Colonic mucosa (tissue), 4 donors: Measurements from ENCODE around the gene RBMS2. TPM values are rescaled to one million over a fixed set of nuclear protein-coding genes. Genes with fewer than 3 reads are reported as not detected.

Experiments used
- DNase-seq: peaks from one replicate; pipeline ENCODE4 v3.0.0-alpha.2; 2020
- H3K27ac ChIP-seq: fragments of 200-600 bp; one replicate; pipeline ENCODE4 v1.8.0; 2021
- H3K27me3 ChIP-seq: fragments of 200-600 bp; one replicate; pipeline ENCODE4 v1.8.0; 2021
- H3K36me3 ChIP-seq: fragments of 200-600 bp; one replicate; pipeline ENCODE4 v1.8.0; 2021
- H3K4me1 ChIP-seq: fragments of 200-600 bp; one replicate; pipeline ENCODE4 v1.8.0; 2021; ENCODE audit warnings: mild to moderate bottlenecking
- H3K4me3 ChIP-seq: fragments of 200-600 bp; one replicate; pipeline ENCODE4 v1.8.0; 2021
- H3K9ac ChIP-seq, 2 donors: one replicate each; pipeline ENCODE4 v1.7.0; 2013; ENCODE audit warnings: control low read depth in 2 of 2, low read depth in 2 of 2, low read length in 2 of 2
- H3K9me3 ChIP-seq: fragments of 200-600 bp; one replicate; pipeline ENCODE4 v1.8.0; 2021
- intact Hi-C: fragments of 100-400 bp; cut with DNase I; formaldehyde crosslinking; loops from one replicate; pipeline ENCODE4 v1.14.1; 2022
- total RNA-seq, 2 donors: library from RNA; stranded (reverse); fragmentation: NEBNext Ultra II Directional in 1 of 2; extraction: Animal tissue kit (Norgen Biotek cat#: 25700) in 1 of 2; gene quantifications; one replicate each; pipeline ENCODE4 v1.2.1, GENCODE V29; 2021
- TF ChIP-seq, protein P1 (sequence below): fragments of 200-600 bp; IDR thresholded peaks from one replicate; pipeline ENCODE4 v1.8.0; 2022; ENCODE audit warnings: antibody characterized with exemption, mild to moderate bottlenecking
- donor health status: healthy.
- donor health status: DM: no; HTN: no; CAD: no.
- donor health status: DM: no; HTN: no; CAD: no.

Gene RBMS2
- total RNA-seq, 2 donors from 2014 or later: 16.8 to 42.7 TPM

- Histone ChIP-seq H3K9ac (no peak overlapping the region), H3K9me3 (no peaks in the 10 kb centered on the region), H3K36me3 (peaks cover 60% of the 10 kb centered on the region), H3K27ac (no peak overlapping the region), H3K4me1 (no peaks in the 10 kb centered on the region), H3K27me3 (no peaks in the 10 kb centered on the region), H3K4me3 (no peak overlapping the region)
- intact Hi-C loops: no loop called here
- TF ChIP-seq, protein P1, sequence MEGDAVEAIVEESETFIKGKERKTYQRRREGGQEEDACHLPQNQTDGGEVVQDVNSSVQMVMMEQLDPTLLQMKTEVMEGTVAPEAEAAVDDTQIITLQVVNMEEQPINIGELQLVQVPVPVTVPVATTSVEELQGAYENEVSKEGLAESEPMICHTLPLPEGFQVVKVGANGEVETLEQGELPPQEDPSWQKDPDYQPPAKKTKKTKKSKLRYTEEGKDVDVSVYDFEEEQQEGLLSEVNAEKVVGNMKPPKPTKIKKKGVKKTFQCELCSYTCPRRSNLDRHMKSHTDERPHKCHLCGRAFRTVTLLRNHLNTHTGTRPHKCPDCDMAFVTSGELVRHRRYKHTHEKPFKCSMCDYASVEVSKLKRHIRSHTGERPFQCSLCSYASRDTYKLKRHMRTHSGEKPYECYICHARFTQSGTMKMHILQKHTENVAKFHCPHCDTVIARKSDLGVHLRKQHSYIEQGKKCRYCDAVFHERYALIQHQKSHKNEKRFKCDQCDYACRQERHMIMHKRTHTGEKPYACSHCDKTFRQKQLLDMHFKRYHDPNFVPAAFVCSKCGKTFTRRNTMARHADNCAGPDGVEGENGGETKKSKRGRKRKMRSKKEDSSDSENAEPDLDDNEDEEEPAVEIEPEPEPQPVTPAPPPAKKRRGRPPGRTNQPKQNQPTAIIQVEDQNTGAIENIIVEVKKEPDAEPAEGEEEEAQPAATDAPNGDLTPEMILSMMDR: no peak
- DNase-seq: no peak
These were observed 93.0 kb downstream of the RBMS2 start for GRCh38 chr12:56614627-56615026.

DNA sequence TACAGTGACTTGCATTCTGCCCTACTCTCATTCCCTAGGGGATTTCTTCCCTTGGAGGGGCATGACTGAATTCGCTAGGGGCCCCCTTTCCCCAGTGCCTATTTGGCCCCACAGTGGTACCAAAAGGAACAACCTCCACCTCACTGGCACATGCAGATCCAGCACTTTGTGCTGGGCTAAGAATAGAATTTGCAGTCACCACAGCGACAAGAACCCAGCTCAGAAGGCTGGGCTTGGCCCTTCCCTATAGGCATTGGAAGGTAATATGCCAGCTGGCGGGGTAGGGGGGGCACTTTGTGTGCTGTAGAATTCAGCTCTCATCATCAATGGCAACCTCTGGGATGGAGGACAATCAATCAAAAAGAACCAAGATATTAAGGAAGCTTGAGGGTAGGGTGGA lies 94.6 kb downstream of the RBMS2 start:
- no peaks in the 10 kb centered on the region for H3K4me1 ChIP-seq
- H3K27ac ChIP-seq: no peak overlapping the region
- TF ChIP-seq, protein P1: no peak
- H3K36me3 ChIP-seq: peaks cover 46% of the 10 kb centered on the region
- DNase-seq: no peak
- H3K9me3 ChIP-seq: no peaks in the 10 kb centered on the region
- H3K27me3 ChIP-seq: no peaks in the 10 kb centered on the region
- H3K4me3 ChIP-seq: no peak overlapping the region
- intact Hi-C loops: no loop called here
- H3K9ac ChIP-seq: no peak overlapping the region

- H3K4me1 ChIP-seq: no peaks in the 10 kb centered on the region
- no peak overlapping the region for H3K9ac ChIP-seq
- H3K27me3 ChIP-seq: no peaks in the 10 kb centered on the region
- TF ChIP-seq, protein P1: no peak
- H3K27ac ChIP-seq: no peak overlapping the region
- no peak for DNase-seq
- H3K9me3 ChIP-seq: no peaks in the 10 kb centered on the region
- H3K36me3 ChIP-seq: peaks cover 39% of the 10 kb centered on the region
- intact Hi-C loops: no loop called here
- no peak overlapping the region for H3K4me3 ChIP-seq
These were observed 95.3 kb downstream of the RBMS2 start for GRCh38 chr12:56616925-56617324.

- Histone ChIP-seq H3K9ac (no peak overlapping the region), H3K36me3 (no peaks in the 10 kb centered on the region), H3K4me1 (no peaks in the 10 kb centered on the region), H3K27ac (no peak overlapping the region), H3K4me3 (no peak overlapping the region), H3K27me3 (no peaks in the 10 kb centered on the region), H3K9me3 (no peaks in the 10 kb centered on the region)
- DNase-seq: no peak
- intact Hi-C loops: no loop called here
- TF ChIP-seq, protein P1: no peak
These were observed 100.9 kb downstream of the RBMS2 start for GRCh38 chr12:56622535-56622934.

GRCh38 chr12:56626701-56627100 lies 105.1 kb downstream of the RBMS2 start:
- Histone ChIP-seq H3K9me3 (no peaks in the 10 kb centered on the region), H3K27ac (no peak overlapping the region), H3K4me3 (no peak overlapping the region), H3K27me3 (no peaks in the 10 kb centered on the region), H3K36me3 (no peaks in the 10 kb centered on the region), H3K4me1 (peaks cover 1% of the 10 kb centered on the region), H3K9ac (no peak overlapping the region)
- intact Hi-C loops: no loop called here
- DNase-seq: no peak
- TF ChIP-seq, protein P1: no peak
